ENCODE results near the gene TRIM63.

- no peak for TF ChIP-seq CTCF (IDR thresholded peaks at IDR 0.05)
- no peak for TF ChIP-seq POLR2A (IDR thresholded peaks at IDR 0.05)
Observed at GRCh38 chr1:26029864-26030481, 37.5 kb downstream of the TRIM63 start.

Data from body of pancreas (tissue), 4 donors.